SIG-M5 treated with dmso at 0.1 percent for 504 hours (cell line): ENCODE data around the gene SMC5.
"Not testable (repeated sequence)": the region's sequence is repeated elsewhere in the genome, so short reads cannot be mapped to it uniquely, and the experiment has no call there.

Experiments used
- DNase-seq: peaks from one replicate; lab custom pipeline; 2025; ENCODE audit not compliant: unreplicated experiment; lab: John Stamatoyannopoulos, UW

SMC5 gene

GRCh38 chr9:70362952-70363351 is 104.2 kb downstream of the SMC5 start:
- no peak for DNase-seq

- no peak for DNase-seq
These were observed 105.0 kb downstream of the SMC5 start for GRCh38 chr9:70363760-70364159.

GRCh38 chr9:70367305-70367930 is 108.6 kb downstream of the SMC5 start:
- DNase-seq, result no peak

- no peak for DNase-seq
These were observed 116.3 kb downstream of the SMC5 start for GRCh38 chr9:70374962-70375618.

- DNase-seq, result no peak
These were observed 123.4 kb downstream of the SMC5 start for GRCh38 chr9:70382046-70382708.

GRCh38 chr9:70382709-70383605 is 124.2 kb downstream of the SMC5 start:
- DNase-seq, result no peak

- DNase-seq, result no peak
These were observed 126.6 kb downstream of the SMC5 start for GRCh38 chr9:70385426-70385825.

- no peak for DNase-seq
These were observed 128.9 kb downstream of the SMC5 start for GRCh38 chr9:70387663-70388062.

GRCh38 chr9:70389188-70389587 is 130.4 kb downstream of the SMC5 start:
- no peak for DNase-seq

- DNase-seq, result no peak
These were observed 131.0 kb downstream of the SMC5 start for GRCh38 chr9:70389621-70390266.

- DNase-seq, result no peak
These were observed 132.2 kb downstream of the SMC5 start for GRCh38 chr9:70390933-70391341.

GRCh38 chr9:70392189-70392588 is 133.4 kb downstream of the SMC5 start:
- DNase-seq, result peak; percentile 13

GRCh38 chr9:70392850-70393249 is 134.1 kb downstream of the SMC5 start:
- no peak for DNase-seq

- no peak for DNase-seq
These were observed 136.9 kb downstream of the SMC5 start for GRCh38 chr9:70395652-70396051.

GRCh38 chr9:70398145-70398556 is 139.4 kb downstream of the SMC5 start:
- DNase-seq, result peak; percentile 82

GRCh38 chr9:70399141-70399540 is 140.4 kb downstream of the SMC5 start:
- no peak for DNase-seq

GRCh38 chr9:70400107-70400892 is 141.5 kb downstream of the SMC5 start:
- no peak for DNase-seq

GRCh38 chr9:70401241-70401640 is 142.5 kb downstream of the SMC5 start:
- not testable (repeated sequence) for DNase-seq

GRCh38 chr9:70402213-70402612 is 143.4 kb downstream of the SMC5 start:
- DNase-seq, result no peak

- no peak for DNase-seq
These were observed 144.4 kb downstream of the SMC5 start for GRCh38 chr9:70403166-70403565.
